PFSK-1 (cell line): Measurements from ENCODE around the gene SUPT5H.

Source experiments
- FOXP2 ChIP-seq: optimal IDR thresholded peaks from 2 replicates; pipeline ENCODE3; 2011; ENCODE audit warnings: borderline replicate concordance, control low read depth, inconsistent platforms; ENCODE audit not compliant: insufficient read depth; ENCODE audit errors: extremely low read length, extremely low read depth
- POLR2AphosphoS5 ChIP-seq: IDR thresholded peaks from 2 replicates; pipeline ENCODE4 v1.6.1; 2012; ENCODE audit warnings: low read depth, mild to moderate bottlenecking, control low read depth, low read length, moderate library complexity
- REST ChIP-seq, 2 experiments: IDR thresholded peaks; 2 replicates each; pipeline versions ENCODE4 v1.6.1 to v1.8.0; 2011 to 2012; ENCODE audit warnings: low read depth in 2 of 2, low read length in 2 of 2, control low read depth in 1 of 2, inconsistent platforms in 1 of 2, mild to moderate bottlenecking in 1 of 2, moderate library complexity in 1 of 2; ENCODE audit not compliant: insufficient read depth in 1 of 2
- SIN3A ChIP-seq: IDR thresholded peaks from 2 replicates; pipeline ENCODE4 v1.6.1; 2012; ENCODE audit warnings: mild to moderate bottlenecking, low read length, moderate library complexity, borderline replicate concordance; ENCODE audit not compliant: insufficient read depth
- TAF1 ChIP-seq: IDR thresholded peaks from 2 replicates; pipeline ENCODE4 v1.6.1; 2012; ENCODE audit warnings: low read length, control low read depth, borderline replicate concordance; ENCODE audit not compliant: insufficient read depth

- TF ChIP-seq POLR2AphosphoS5: no peak
- no peak for TF ChIP-seq FOXP2
- TF ChIP-seq TAF1: no peak
- no peak for TF ChIP-seq SIN3A
- no peak for TF ChIP-seq REST (IDR thresholded peaks at IDR 0.05; ENCODE audit: insufficient read depth in 1 of 2, low read depth in 2 of 2, low read length in 2 of 2)
Observed at GRCh38 chr19:39471756-39472536, 26.6 kb downstream of the SUPT5H start.
